GM23338 (cell line): ENCODE results near the gene CIAO1. TPM values are rescaled to one million over a fixed set of nuclear protein-coding genes. Genes with fewer than 3 reads are reported as not detected.

ENCODE experiments used
- ATAC-seq: fragments of 200-7000 bp; cut with Tn5 transposase; 3 replicates; pipeline ENCODE4 v1.9.1; 2020
- DNase-seq: peaks from one replicate; pipeline ENCODE4 v3.0.0-alpha.2; 2015; ENCODE audit warnings: low spot score
- H2AFZ ChIP-seq: fragments of 200-600 bp; sonication (generic); 2 replicates; pipeline ENCODE4 v1.8.0; 2016; ENCODE audit warnings: antibody characterized with exemption, mild to moderate bottlenecking, moderate library complexity
- H3F3A ChIP-seq: fragments of 200-600 bp; sonication (generic); replicated peaks from 2 replicates; pipeline ENCODE4 v1.8.0; 2017; ENCODE audit warnings: antibody characterized with exemption, mixed run types, low read depth
- H3K27ac ChIP-seq: fragments of 200-600 bp; sonication (generic); 2 replicates; pipeline ENCODE4 v1.6.1; 2016; ENCODE audit warnings: low read depth
- H3K27me3 ChIP-seq: fragments of 200-600 bp; sonication (generic); 2 replicates; pipeline ENCODE4 v1.8.0; 2016; ENCODE audit warnings: mild to moderate bottlenecking, mixed run types, moderate library complexity; ENCODE audit not compliant: insufficient read depth
- H3K36me3 ChIP-seq: fragments of 200-600 bp; sonication (generic); 2 replicates; pipeline ENCODE4 v1.8.0; 2016; ENCODE audit warnings: mild to moderate bottlenecking; ENCODE audit not compliant: insufficient read depth
- H3K4me1 ChIP-seq: fragments of 200-600 bp; sonication (generic); 2 replicates; pipeline ENCODE4 v1.8.0; 2016; ENCODE audit warnings: mild to moderate bottlenecking, moderate library complexity; ENCODE audit not compliant: insufficient read depth
- H3K4me2 ChIP-seq: fragments of 200-600 bp; sonication (generic); 2 replicates; pipeline ENCODE4 v1.7.1; 2017; ENCODE audit warnings: mixed run types
- H3K4me3 ChIP-seq: fragments of 200-600 bp; sonication (generic); 2 replicates; pipeline ENCODE4 v1.6.1; 2016; ENCODE audit warnings: mixed run types
- H3K79me2 ChIP-seq: fragments of 200-600 bp; sonication (generic); replicated peaks from 2 replicates; pipeline ENCODE4 v1.8.0; 2017; ENCODE audit warnings: mild to moderate bottlenecking; ENCODE audit not compliant: insufficient read depth
- H3K9me2 ChIP-seq: fragments of 200-600 bp; sonication (generic); 2 replicates; pipeline ENCODE4 v1.8.0; 2017; ENCODE audit not compliant: insufficient read depth
- H4K20me1 ChIP-seq: fragments of 200-600 bp; sonication (generic); replicated peaks from 2 replicates; pipeline ENCODE4 v1.8.0; 2017; ENCODE audit warnings: mild to moderate bottlenecking; ENCODE audit not compliant: insufficient read depth
- H3K27ac Mint-ChIP-seq: 2 replicates; pipeline ENCODE4 v1.8.0; 2020; ENCODE audit warnings: inconsistent platforms, mild to moderate bottlenecking, moderate library complexity, mixed read lengths
- H3K27me3 Mint-ChIP-seq: 3 replicates; pipeline ENCODE4 v1.8.0; 2022; ENCODE audit warnings: low read depth, mild to moderate bottlenecking, moderate library complexity, mixed read lengths, inconsistent platforms; ENCODE audit not compliant: insufficient read depth, poor library complexity
- H3K36me3 Mint-ChIP-seq: 3 replicates; pipeline ENCODE4 v1.8.0; 2021; ENCODE audit warnings: low read depth, mild to moderate bottlenecking, inconsistent platforms, moderate library complexity, mixed read lengths
- H3K4me1 Mint-ChIP-seq: 3 replicates; pipeline ENCODE4 v1.8.0; 2020; ENCODE audit warnings: mild to moderate bottlenecking, inconsistent platforms, mixed read lengths
- H3K4me3 Mint-ChIP-seq: 3 replicates; pipeline ENCODE4 v1.8.0; 2021; ENCODE audit warnings: moderate library complexity, mild to moderate bottlenecking, inconsistent platforms, mixed read lengths
- H3K9me3 Mint-ChIP-seq: 3 replicates; pipeline ENCODE4 v1.8.0; 2020; ENCODE audit warnings: moderate library complexity, mild to moderate bottlenecking, inconsistent platforms, mixed read lengths
- CREB1 ChIP-seq: fragments of 250-450 bp; sonication (Bioruptor Pico); IDR thresholded peaks from 2 replicates; pipeline ENCODE4 v1.5.0; 2020; ENCODE audit warnings: low read depth, mild to moderate bottlenecking, moderate library complexity
- CTCF ChIP-seq, 2 experiments: fragments of 200-600 bp in 1 of 2; sonication (generic) in 1 of 2; conservative IDR thresholded peaks; 2 replicates each; pipeline versions ENCODE4 v1.5.1 to v1.6.1; 2016 to 2017; ENCODE audit warnings: antibody characterized with exemption in 2 of 2, low read depth in 2 of 2, mild to moderate bottlenecking in 2 of 2, moderate library complexity in 1 of 2
- ETS1 ChIP-seq: IDR thresholded peaks from 2 replicates; pipeline ENCODE4 v1.6.1; 2016; ENCODE audit warnings: antibody characterized with exemption
- EZH2 ChIP-seq: fragments of 200-600 bp; sonication (generic); IDR thresholded peaks from one replicate; pipeline ENCODE4 v1.8.0; 2017; ENCODE audit warnings: antibody characterized with exemption, mild to moderate bottlenecking, low read depth; ENCODE audit not compliant: unreplicated experiment
- EZH2phosphoT487 ChIP-seq: fragments of 200-600 bp; sonication (generic); IDR thresholded peaks from one replicate; pipeline ENCODE4 v1.8.1; 2018; ENCODE audit warnings: antibody characterized with exemption; ENCODE audit not compliant: unreplicated experiment
- JUNB ChIP-seq: IDR thresholded peaks from one replicate; pipeline ENCODE4 v1.6.1; 2016; ENCODE audit warnings: antibody characterized with exemption; ENCODE audit not compliant: unreplicated experiment
- NANOG ChIP-seq: IDR thresholded peaks from 2 replicates; pipeline ENCODE4 v1.6.1; 2016; ENCODE audit warnings: antibody characterized with exemption, borderline replicate concordance
- POLR2AphosphoS5 ChIP-seq: IDR thresholded peaks from 2 replicates; pipeline ENCODE4 v1.6.1; 2016; ENCODE audit warnings: antibody characterized with exemption, low read depth
- REST ChIP-seq: IDR thresholded peaks from one replicate; pipeline ENCODE4 v1.6.1; 2018; ENCODE audit warnings: antibody characterized with exemption; ENCODE audit not compliant: unreplicated experiment
- STAT1 ChIP-seq: IDR thresholded peaks from one replicate; pipeline ENCODE4 v1.6.1; 2016; ENCODE audit warnings: antibody characterized with exemption; ENCODE audit not compliant: unreplicated experiment
- ZNF114 ChIP-seq: fragments of 250-450 bp; sonication (Bioruptor Pico); IDR thresholded peaks from 2 replicates; pipeline ENCODE4 v1.5.0; 2020; ENCODE audit warnings: mild to moderate bottlenecking, moderate library complexity
- ZNF331 ChIP-seq: fragments of 250-450 bp; sonication (Bioruptor Pico); IDR thresholded peaks from 2 replicates; pipeline ENCODE4 v1.5.0; 2020; ENCODE audit warnings: low read depth, mild to moderate bottlenecking, moderate library complexity
- ZNF462 ChIP-seq: fragments of 250-450 bp; sonication (Bioruptor Pico); IDR thresholded peaks from 2 replicates; pipeline ENCODE4 v1.5.0; 2020; ENCODE audit warnings: mild to moderate bottlenecking, moderate library complexity
- polyA plus RNA-seq: library from polyadenylated mRNA; unstranded; fragments of >200 nt; fragmentation: Nextera tagmentation; extraction: Ambion mirVana; gene quantifications from 2 replicates; pipeline ENCODE4 v1.2.1, GENCODE V29; 2016
- total RNA-seq: library from RNA; depleted of rRNA; stranded (reverse); fragments of >200 nt; shearing (Covaris generic); gene quantifications from 2 replicates; pipeline ENCODE4 v1.2.3, GENCODE V29; 2014

The CIAO1 gene
- total and polyA plus RNA-seq, 2 experiments from 2014 or later, result 48.8 to 119 TPM

- Histone ChIP-seq H3K27ac (no peak overlapping the region), H3K4me1 (no peaks in the 10 kb centered on the region; the same call in 1 of the 2 replicates), H3F3A (no peaks in the 10 kb centered on the region), H2AFZ (no peak overlapping the region), H3K4me3 (no peak overlapping the region), H3K79me2 (no peaks in the 10 kb centered on the region), H3K36me3 (no peaks in the 10 kb centered on the region), H4K20me1 (no peaks in the 10 kb centered on the region), H3K27me3 (no peaks in the 10 kb centered on the region), H3K4me2 (no peak overlapping the region), H3K9me2 (no peaks in the 10 kb centered on the region; the same call in 1 of the 2 replicates)
- Mint-ChIP-seq H3K27ac (peak overlapping the region; percentile 72), H3K4me3 (no peak overlapping the region), H3K9me3 (no peaks in the 10 kb centered on the region; the same call in 1 of the 3 replicates), H3K36me3 (peaks cover 3% of the 10 kb centered on the region; the same call in 2 of the 3 replicates), H3K4me1 (peaks cover 15% of the 10 kb centered on the region), H3K27me3 (peaks cover 4% of the 10 kb centered on the region)
- no peak for ATAC-seq
- TF ChIP-seq ETS1 (no peak), EZH2 (no peak), EZH2phosphoT487 (no peak), STAT1 (no peak), POLR2AphosphoS5 (no peak), REST (no peak), JUNB (no peak), ZNF462 (CRISPR knock-in tag) (no peak), NANOG (no peak), CTCF (conservative IDR thresholded peaks at IDR 0.05; ENCODE audit: low read depth in 2 of 2) (no peak), ZNF331 (no peak), ZNF114 (CRISPR knock-in tag) (no peak), CREB1 (no peak)
- peak; percentile 20 for DNase-seq
Measured at GRCh38 chr2:96241900-96242611, 24.0 kb upstream of the CIAO1 start.
